Epithelial cell of esophagus (primary cell): ENCODE measurements around the gene CHSY3.

Source experiments
- DNase-seq: peaks from one replicate; pipeline ENCODE4 v3.0.0; 2010; ENCODE audit warnings: low read depth
- H3K4me3 ChIP-seq: 2 replicates; pipeline ENCODE4 v1.5.1; 2011; ENCODE audit warnings: mild to moderate bottlenecking, low read length, control low read depth
- TF ChIP-seq, protein P1 (sequence below): IDR thresholded peaks from 2 replicates; pipeline ENCODE4 v1.5.1; 2011; ENCODE audit warnings: low read depth, mild to moderate bottlenecking, low read length, control low read depth, inconsistent platforms; ENCODE audit not compliant: insufficient read depth; ENCODE audit errors: missing control alignments

Gene CHSY3

DNA sequence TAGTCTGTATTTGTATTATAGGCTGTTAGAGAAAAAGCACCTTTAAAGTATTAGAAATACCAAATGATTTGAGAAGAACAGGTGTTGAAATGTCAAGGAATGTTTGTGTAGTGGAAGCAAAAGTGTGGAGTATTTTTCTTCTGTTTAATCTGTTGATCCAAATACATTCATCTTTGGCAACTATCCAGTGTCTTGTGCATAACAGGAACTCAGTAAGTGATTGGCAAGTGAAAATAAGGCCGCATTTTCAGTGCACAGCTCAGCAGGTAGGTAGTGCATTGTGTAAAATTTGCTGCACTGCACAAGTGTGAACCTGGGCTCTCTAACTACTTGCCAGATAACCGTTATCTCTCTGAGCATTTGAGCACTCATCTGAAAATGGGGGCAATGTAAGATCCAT is 61.8 kb downstream of the CHSY3 start:
- no peak overlapping the region for H3K4me3 ChIP-seq
- TF ChIP-seq, protein P1, sequence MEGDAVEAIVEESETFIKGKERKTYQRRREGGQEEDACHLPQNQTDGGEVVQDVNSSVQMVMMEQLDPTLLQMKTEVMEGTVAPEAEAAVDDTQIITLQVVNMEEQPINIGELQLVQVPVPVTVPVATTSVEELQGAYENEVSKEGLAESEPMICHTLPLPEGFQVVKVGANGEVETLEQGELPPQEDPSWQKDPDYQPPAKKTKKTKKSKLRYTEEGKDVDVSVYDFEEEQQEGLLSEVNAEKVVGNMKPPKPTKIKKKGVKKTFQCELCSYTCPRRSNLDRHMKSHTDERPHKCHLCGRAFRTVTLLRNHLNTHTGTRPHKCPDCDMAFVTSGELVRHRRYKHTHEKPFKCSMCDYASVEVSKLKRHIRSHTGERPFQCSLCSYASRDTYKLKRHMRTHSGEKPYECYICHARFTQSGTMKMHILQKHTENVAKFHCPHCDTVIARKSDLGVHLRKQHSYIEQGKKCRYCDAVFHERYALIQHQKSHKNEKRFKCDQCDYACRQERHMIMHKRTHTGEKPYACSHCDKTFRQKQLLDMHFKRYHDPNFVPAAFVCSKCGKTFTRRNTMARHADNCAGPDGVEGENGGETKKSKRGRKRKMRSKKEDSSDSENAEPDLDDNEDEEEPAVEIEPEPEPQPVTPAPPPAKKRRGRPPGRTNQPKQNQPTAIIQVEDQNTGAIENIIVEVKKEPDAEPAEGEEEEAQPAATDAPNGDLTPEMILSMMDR = no peak
- DNase-seq = no peak

DNA sequence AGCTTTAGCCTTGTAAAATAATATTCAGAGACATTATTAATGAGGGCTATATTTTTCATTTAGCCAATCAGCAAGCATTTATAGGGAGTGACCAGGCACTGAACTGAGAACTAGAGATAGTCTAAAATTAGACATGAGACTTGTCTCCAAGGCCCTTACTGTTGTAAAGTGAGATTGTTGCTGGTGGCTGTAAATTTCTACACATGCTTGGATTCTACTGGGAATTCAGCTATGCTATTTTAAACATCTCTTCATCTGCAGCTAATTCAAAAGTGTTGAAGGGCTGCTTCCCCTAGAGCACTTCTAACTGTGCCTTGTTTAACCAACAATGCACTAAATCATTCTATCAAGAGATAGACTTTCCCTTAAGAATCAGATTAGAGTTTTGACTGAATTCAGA is 67.4 kb downstream of the CHSY3 start:
- TF ChIP-seq, protein P1 = no peak
- no peak overlapping the region for H3K4me3 ChIP-seq
- no peak for DNase-seq

DNA sequence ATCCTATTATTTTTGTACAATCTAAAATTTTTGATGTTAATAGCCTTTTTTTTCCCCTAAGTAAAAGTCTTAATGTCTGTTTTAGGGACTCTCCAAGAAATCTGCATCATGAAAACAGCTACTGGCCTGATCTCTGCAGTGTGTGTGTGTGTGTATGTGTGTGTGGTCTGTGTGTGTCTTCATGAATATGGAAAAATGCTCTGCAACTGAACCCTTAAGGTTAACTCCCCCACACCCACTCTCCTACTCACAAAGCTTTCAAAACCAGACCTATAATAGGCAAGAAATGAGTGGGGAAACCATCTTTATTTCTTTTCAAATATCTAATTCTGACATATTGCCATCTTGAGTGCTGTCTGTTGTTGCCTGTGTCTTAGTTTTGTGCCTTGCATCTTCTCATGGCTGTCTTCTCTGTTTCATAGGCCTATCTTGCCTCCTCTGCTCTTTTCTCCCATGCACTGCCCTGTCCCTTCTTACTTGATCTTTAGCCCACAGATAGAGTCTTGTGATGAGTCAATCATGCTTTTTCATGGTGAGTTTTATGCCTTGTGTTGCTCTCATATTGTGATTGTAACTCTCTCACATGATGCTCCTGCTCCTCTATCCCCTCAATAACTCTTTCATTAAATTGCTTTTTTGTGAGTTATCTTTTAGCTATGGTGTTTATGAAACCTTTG is 68.3 kb downstream of the CHSY3 start:
- DNase-seq = no peak
- no peak overlapping the region for H3K4me3 ChIP-seq
- TF ChIP-seq, protein P1 = no peak

DNA sequence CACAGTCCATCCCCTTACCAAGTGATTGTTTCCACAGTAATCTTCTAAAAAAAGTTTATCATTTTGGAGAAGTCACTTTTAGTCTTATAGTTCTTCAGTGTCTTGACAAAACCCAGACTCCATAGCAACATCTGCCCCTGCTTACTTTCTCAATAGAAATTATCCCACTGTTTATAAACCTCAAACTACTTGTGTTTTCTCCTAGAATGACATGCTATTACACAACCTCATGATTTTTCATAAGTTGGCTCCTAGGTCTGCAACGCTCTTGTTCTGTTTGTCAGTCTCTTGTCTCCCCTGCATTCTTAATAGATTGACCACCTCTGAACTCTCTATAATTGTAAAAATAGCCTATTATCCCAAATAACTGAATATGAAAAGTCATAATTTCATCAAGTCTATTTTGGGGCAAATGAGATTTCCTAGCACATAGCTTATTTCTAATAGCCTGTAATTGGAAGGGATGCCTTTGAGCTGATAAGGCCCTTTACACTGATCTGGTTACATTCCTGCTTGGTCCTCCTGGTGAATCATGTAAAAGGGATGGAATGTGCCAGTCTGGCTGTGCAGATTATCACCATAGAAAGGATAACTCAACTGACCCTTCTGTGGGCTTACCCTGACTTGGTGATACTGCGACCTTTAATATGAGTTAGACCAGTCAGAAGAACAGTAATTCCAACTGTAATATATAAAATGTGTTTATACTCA is 69.6 kb downstream of the CHSY3 start:
- peak; percentile 4 for DNase-seq
- H3K4me3 ChIP-seq = no peak overlapping the region
- TF ChIP-seq, protein P1 = no peak

DNA sequence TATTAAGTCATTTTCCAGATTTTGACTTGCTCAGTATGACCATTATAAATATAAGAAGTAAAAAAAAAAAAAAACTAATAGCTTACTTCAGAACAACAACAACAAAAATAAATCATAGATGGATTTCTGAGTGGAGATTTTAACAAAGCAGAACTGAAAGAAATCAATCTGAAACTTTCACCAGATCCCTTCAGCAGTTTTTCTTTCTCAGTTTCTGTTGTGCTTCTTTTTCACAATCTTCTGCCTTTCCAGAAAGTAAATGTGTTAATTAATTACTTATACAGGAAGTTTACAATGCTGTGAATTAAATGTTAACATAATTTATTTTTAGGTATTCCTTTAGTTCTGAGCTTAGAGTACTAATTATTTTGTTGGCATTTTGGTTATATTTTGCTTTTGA is 73.5 kb downstream of the CHSY3 start:
- no peak overlapping the region for H3K4me3 ChIP-seq
- DNase-seq = no peak
- TF ChIP-seq, protein P1 = no peak

DNA sequence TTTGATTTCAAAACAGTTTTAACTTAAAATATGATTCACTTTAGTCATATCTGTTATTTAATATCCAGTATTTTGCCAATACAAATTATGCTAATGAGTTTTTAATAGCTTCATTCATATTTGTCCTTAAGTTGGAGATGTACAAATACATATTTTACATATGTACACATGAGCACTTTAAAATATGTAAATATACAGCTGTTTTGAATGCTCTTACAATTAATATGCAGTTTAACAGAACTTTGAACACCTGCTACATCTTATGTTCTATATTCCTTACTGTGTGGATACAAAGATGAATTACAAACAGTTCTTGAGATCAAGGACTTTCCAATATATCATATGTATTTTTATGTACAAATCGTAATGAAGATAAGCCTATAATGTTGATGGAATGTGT is 74.0 kb downstream of the CHSY3 start:
- DNase-seq = no peak
- TF ChIP-seq, protein P1 = no peak

More for the DNA sequence above, 74.0 kb downstream of the CHSY3 start:
- H3K4me3 ChIP-seq = no peak overlapping the region
